Inferior parietal cortex (tissue), 1 donor: ENCODE results near the gene RMDN3.

Source experiments
- DNase-seq: peaks from one replicate; pipeline ENCODE4 v3.0.0-alpha.2; 2016; ENCODE audit errors: extremely low spot score

RMDN3 gene

GRCh38 chr15:40693904-40694687, 61.0 kb downstream of the RMDN3 start:
- no peak for DNase-seq

GRCh38 chr15:40691737-40692136, 63.3 kb downstream of the RMDN3 start:
- DNase-seq, result no peak

GRCh38 chr15:40688932-40689799, 65.9 kb downstream of the RMDN3 start:
- no peak for DNase-seq
